Measurements from ENCODE around the gene CHRNA10. TPM values are rescaled to one million over a fixed set of nuclear protein-coding genes. Genes with fewer than 3 reads are reported as not detected.

Gene CHRNA10, protein sequence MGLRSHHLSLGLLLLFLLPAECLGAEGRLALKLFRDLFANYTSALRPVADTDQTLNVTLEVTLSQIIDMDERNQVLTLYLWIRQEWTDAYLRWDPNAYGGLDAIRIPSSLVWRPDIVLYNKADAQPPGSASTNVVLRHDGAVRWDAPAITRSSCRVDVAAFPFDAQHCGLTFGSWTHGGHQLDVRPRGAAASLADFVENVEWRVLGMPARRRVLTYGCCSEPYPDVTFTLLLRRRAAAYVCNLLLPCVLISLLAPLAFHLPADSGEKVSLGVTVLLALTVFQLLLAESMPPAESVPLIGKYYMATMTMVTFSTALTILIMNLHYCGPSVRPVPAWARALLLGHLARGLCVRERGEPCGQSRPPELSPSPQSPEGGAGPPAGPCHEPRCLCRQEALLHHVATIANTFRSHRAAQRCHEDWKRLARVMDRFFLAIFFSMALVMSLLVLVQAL
- 1 to 10 TPM; 1.1 to 1.5 (median 1.4) TPM for total RNA-seq
- long read RNA-seq, donor 1: 0 reads
- long read RNA-seq, donor 2: 0 reads

DNA sequence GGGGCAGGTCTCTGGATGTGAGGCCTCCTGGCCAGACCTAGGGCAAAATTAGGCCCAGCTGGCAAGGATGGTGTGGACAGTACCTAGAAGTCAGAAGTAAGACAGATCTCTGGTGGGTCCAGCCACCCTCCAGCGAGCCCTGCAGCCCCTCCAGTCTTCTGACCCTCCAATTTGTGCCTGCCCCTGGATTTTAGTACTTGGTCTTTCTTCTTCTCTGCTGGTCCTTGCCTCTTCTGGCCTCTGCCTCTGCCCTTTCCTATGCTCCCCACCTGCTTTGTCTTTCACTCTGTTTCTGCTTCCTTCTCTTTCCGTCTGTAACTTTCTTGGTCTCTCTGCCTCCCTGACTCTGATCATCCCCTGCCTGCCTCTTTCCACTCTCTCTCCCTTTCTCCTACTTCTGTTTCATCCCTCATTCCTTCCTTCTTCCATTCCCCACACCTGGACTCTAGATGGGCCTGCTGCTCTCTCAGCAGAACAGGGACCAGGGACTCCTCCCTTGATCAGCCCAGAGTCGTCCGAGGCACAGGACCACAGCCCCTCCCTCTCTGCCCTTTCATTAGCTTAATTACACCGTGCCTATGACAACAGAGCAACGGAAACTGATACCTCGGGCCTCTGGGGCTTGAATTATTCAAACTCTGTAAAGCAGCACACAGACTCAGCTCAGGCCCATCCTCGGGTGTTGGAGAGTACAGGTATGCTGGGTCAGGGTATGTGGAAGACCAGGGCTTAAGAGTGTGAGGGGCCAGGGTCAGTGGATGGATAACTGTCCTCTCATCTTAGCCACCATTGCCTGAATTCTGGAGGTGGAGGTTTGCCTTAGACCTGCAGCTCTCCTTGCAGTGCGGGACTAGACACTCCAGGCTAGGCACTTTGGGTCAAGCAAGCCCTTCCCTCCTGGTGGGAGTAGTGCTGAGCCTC, at the start of gene CHRNA10:
CHRNA10 (minus strand) TSS at position 51 of the 921 bp plus-strand sequence. CDS start 72 bp downstream, outside the sequence.
- DNase-seq (no peak), ATAC-seq (no peak)
- Histone ChIP-seq H3K4me1 (ENCODE audit: low read depth) (no peaks in the 10 kb centered on the region), H3K9me3 (no peaks in the 10 kb centered on the region), H3K36me3 (ENCODE audit: low read depth) (peaks cover 7% of the 10 kb centered on the region), H3K4me3 (no peak within 1 kb of the TSS)
- no peak for TF ChIP-seq CTCF (IDR thresholded peaks at IDR 0.05)
- intact Hi-C loops (cut with DNase I, micrococcal nuclease): no loop called here

DNA sequence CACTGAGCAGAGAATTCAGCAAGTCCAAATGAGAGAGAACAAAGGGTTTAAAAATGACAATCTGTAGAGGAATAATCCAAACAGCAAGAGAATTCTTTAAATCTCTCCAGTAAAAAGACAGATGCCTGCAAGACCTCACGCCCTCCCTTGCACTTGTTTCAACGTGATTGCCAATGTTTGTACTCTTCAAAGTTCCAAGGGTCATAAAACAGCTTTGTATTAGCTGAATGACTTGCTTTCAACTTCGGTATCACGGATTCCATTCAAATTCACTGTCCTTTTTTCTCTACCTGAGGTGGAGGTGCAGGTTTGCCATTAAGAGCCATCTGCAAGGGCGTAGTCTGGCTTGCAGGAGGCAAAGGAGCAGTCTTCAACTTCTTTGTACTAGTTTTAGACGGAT, 41.1 kb upstream of the CHRNA10 start:
- TF ChIP-seq CTCF (IDR thresholded peaks at IDR 0.05): no peak
- Histone ChIP-seq H3K4me1 (ENCODE audit: low read depth) (no peaks in the 10 kb centered on the region), H3K4me3 (no peak overlapping the region), H3K36me3 (ENCODE audit: low read depth) (peaks cover 8% of the 10 kb centered on the region), H3K9me3 (no peaks in the 10 kb centered on the region)
- intact Hi-C loops (cut with DNase I, micrococcal nuclease): no loop called here
- DNase-seq (no peak), ATAC-seq (no peak)

GRCh38 chr11:3710485-3711259, 39.5 kb upstream of the CHRNA10 start:
- H3K4me1 ChIP-seq (ENCODE audit: low read depth): no peaks in the 10 kb centered on the region
- DNase-seq: no peak
- peaks cover 8% of the 10 kb centered on the region for H3K36me3 ChIP-seq (ENCODE audit: low read depth)
- ATAC-seq: no peak
- no peak for TF ChIP-seq CTCF (IDR thresholded peaks at IDR 0.05)
- no peak overlapping the region for H3K4me3 ChIP-seq
- intact Hi-C loops (cut with DNase I, micrococcal nuclease): no loop called here
- H3K9me3 ChIP-seq: no peaks in the 10 kb centered on the region

GRCh38 chr11:3709977-3710376, 38.8 kb upstream of the CHRNA10 start:
- intact Hi-C loops (cut with DNase I, micrococcal nuclease): no loop called here
- Histone ChIP-seq H3K9me3 (no peaks in the 10 kb centered on the region), H3K4me3 (no peak overlapping the region), H3K4me1 (ENCODE audit: low read depth) (no peaks in the 10 kb centered on the region), H3K36me3 (ENCODE audit: low read depth) (peaks cover 11% of the 10 kb centered on the region)
- no peak for TF ChIP-seq CTCF (IDR thresholded peaks at IDR 0.05)
- no peak for DNase-seq
- ATAC-seq: no peak

GRCh38 chr11:3707176-3707575, 36.0 kb upstream of the CHRNA10 start:
- ATAC-seq: no peak
- no peak overlapping the region for H3K4me3 ChIP-seq

More at GRCh38 chr11:3707176-3707575, 36.0 kb upstream of the CHRNA10 start:
- no peaks in the 10 kb centered on the region for H3K4me1 ChIP-seq (ENCODE audit: low read depth)
- DNase-seq: no peak
- H3K9me3 ChIP-seq: no peaks in the 10 kb centered on the region
- no peak for TF ChIP-seq CTCF (IDR thresholded peaks at IDR 0.05)
- H3K36me3 ChIP-seq (ENCODE audit: low read depth): peaks cover 10% of the 10 kb centered on the region
- intact Hi-C loops (cut with DNase I, micrococcal nuclease): no loop called here

Data from mucosa of descending colon (tissue), 3 donors.